Measurements from ENCODE around the gene SPATA17. TPM values are rescaled to one million over a fixed set of nuclear protein-coding genes. Genes with fewer than 3 reads are reported as not detected.
A peak's percentile ranks its signal among the peaks of the same experiment; 100 is the strongest.

The SPATA17 gene
- polyA plus RNA-seq, 4 donors = 0.10 to 2.2 TPM; not detected in 2

DNA sequence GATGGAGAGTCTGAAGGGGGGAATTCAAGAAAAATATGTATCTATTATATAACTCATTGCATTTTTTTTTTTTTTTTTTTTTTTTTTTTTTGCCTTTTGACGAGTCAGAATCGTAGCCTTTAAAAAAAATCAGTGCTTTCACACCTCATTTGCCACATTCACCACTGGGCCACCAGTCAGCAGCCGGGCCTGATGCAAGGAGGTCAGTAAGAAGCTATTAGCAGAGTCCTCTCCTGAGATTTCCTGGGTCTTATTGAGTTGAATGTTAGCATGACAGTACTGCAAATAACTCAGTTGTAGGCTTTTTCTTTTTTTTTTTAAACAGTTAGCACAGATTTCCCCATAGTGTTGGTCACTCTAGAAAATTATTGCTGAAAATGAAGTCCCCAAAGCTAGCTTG lies 139.8 kb downstream of the SPATA17 start:
- Histone ChIP-seq H3K27me3 (ENCODE audit: control insufficient read depth in 3 of 3, insufficient read depth in 3 of 3, low read length in 3 of 3) (no peaks in the 10 kb centered on the region), H3K4me3 (ENCODE audit: low read depth in 1 of 3, low read length in 3 of 3) (no peak overlapping the region), H3K9me3 (ENCODE audit: control insufficient read depth in 2 of 2, insufficient read depth in 1 of 2, low read depth in 1 of 2, low read length in 1 of 2) (no peaks in the 10 kb centered on the region), H3K4me1 (ENCODE audit: control insufficient read depth in 3 of 3, insufficient read depth in 2 of 3, low read depth in 1 of 3, low read length in 2 of 3) (no peaks in the 10 kb centered on the region), H3K36me3 (ENCODE audit: control insufficient read depth in 3 of 3, insufficient read depth in 2 of 3, low read depth in 1 of 3, low read length in 3 of 3) (no peaks in the 10 kb centered on the region), H3K27ac (ENCODE audit: low read depth in 1 of 3, low read length in 2 of 3) (no peak overlapping the region)
- DNase-seq = no peak
- WGBS, 3 donors = 66 to 81% (median 74%) methylated on average over 3 of the region's 3 CpGs
- FAIRE-seq = no peak

DNA sequence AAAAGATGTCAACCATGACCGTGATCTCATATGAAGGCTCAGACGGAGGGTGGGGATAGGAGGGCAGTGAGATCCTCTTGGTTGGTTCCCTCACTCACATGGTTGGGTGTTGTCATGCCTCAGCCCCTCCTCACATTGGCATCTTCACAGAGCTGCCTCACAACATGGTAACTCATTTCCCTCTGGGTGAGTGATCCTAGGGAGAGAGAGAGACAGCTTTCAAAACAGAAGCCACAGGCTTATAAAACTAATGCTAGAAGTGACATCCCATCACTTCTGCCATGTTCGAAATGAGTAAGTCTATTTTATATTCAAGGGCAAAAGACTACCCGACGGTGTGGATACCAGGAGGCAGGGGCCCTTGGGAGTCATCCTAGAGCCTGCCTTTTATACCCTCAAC lies 145.5 kb downstream of the SPATA17 start:
- no peak overlapping the region for H3K27ac ChIP-seq (ENCODE audit: low read depth in 1 of 3, low read length in 2 of 3)
- no peaks in the 10 kb centered on the region for H3K27me3 ChIP-seq (ENCODE audit: control insufficient read depth in 3 of 3, insufficient read depth in 3 of 3, low read length in 3 of 3)
- DNase-seq (no peak), FAIRE-seq (no peak)
- H3K36me3 ChIP-seq (ENCODE audit: control insufficient read depth in 3 of 3, insufficient read depth in 2 of 3, low read depth in 1 of 3, low read length in 3 of 3) = no peaks in the 10 kb centered on the region
- H3K4me1 ChIP-seq (ENCODE audit: control insufficient read depth in 3 of 3, insufficient read depth in 2 of 3, low read depth in 1 of 3, low read length in 2 of 3) = no peaks in the 10 kb centered on the region
- H3K9me3 ChIP-seq (ENCODE audit: control insufficient read depth in 2 of 2, insufficient read depth in 1 of 2, low read depth in 1 of 2, low read length in 1 of 2) = no peaks in the 10 kb centered on the region
- WGBS, 3 donors = 90 to 95% (median 94%) methylated on average over 5 of the region's 5 CpGs
- no peak overlapping the region for H3K4me3 ChIP-seq (ENCODE audit: low read depth in 1 of 3, low read length in 3 of 3)

DNA sequence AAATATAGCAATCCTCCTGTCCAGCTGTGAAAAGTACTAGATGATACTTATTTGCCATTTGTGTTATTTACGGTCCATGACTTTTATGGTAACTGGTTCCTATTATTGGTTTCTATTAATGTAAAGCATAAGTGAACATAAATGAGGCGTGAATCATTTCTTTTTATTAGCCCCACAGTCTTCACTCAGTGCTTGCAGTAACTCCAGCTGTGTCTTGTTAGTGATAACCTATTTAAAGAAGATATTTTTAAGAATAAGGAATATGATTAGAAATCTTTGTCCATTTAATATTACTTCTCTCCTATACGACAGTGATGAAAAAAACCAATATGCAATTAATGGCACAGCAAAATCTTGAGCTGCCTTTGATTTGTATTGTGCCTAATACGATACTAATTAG lies 149.9 kb downstream of the SPATA17 start:
- Histone ChIP-seq H3K27ac (ENCODE audit: low read depth in 1 of 3, low read length in 2 of 3) (no peak overlapping the region), H3K9me3 (ENCODE audit: control insufficient read depth in 2 of 2, insufficient read depth in 1 of 2, low read depth in 1 of 2, low read length in 1 of 2) (no peaks in the 10 kb centered on the region), H3K4me3 (ENCODE audit: low read depth in 1 of 3, low read length in 3 of 3) (no peak overlapping the region), H3K36me3 (ENCODE audit: control insufficient read depth in 3 of 3, insufficient read depth in 2 of 3, low read depth in 1 of 3, low read length in 3 of 3) (no peaks in the 10 kb centered on the region), H3K4me1 (ENCODE audit: control insufficient read depth in 3 of 3, insufficient read depth in 2 of 3, low read depth in 1 of 3, low read length in 2 of 3) (no peaks in the 10 kb centered on the region), H3K27me3 (ENCODE audit: control insufficient read depth in 3 of 3, insufficient read depth in 3 of 3, low read length in 3 of 3) (no peaks in the 10 kb centered on the region)
- DNase-seq (no peak), FAIRE-seq (no peak)
- whole genome bisulfite sequencing, 3 donors = 82 to 89% (median 86%) methylated on average over 4 of the region's 4 CpGs

DNA sequence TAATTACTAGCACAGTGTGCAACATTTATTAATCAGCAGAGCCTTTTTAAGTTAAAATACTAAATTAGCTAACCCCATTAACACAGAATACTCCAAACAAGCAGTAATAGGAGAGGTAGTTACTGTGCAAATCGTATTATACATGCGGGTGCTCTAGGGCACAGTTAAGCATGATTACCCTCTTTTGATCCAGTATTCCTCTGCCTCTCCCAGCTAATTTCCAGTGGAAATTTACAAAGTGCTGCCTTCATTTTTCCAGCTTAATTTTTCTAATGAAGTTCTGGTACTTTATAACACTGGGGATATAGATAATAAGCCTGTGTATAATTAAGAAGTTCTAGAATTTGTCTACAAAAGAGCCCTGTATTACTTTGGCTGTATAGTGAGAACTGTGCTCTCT lies 159.9 kb downstream of the SPATA17 start:
- FAIRE-seq (no peak), DNase-seq (no peak)
- no peaks in the 10 kb centered on the region for H3K36me3 ChIP-seq (ENCODE audit: control insufficient read depth in 3 of 3, insufficient read depth in 2 of 3, low read depth in 1 of 3, low read length in 3 of 3)
- H3K27me3 ChIP-seq (ENCODE audit: control insufficient read depth in 3 of 3, insufficient read depth in 3 of 3, low read length in 3 of 3) = no peaks in the 10 kb centered on the region
- H3K27ac ChIP-seq (ENCODE audit: low read depth in 1 of 3, low read length in 2 of 3) = no peak overlapping the region
- no peak overlapping the region for H3K4me3 ChIP-seq (ENCODE audit: low read depth in 1 of 3, low read length in 3 of 3)
- no peaks in the 10 kb centered on the region for H3K4me1 ChIP-seq (ENCODE audit: control insufficient read depth in 3 of 3, insufficient read depth in 2 of 3, low read depth in 1 of 3, low read length in 2 of 3)
- 89 to 93% (median 91%) methylated on average over 2 of the region's 2 CpGs for WGBS, 3 donors
- H3K9me3 ChIP-seq (ENCODE audit: control insufficient read depth in 2 of 2, insufficient read depth in 1 of 2, low read depth in 1 of 2, low read length in 1 of 2) = no peaks in the 10 kb centered on the region

DNA sequence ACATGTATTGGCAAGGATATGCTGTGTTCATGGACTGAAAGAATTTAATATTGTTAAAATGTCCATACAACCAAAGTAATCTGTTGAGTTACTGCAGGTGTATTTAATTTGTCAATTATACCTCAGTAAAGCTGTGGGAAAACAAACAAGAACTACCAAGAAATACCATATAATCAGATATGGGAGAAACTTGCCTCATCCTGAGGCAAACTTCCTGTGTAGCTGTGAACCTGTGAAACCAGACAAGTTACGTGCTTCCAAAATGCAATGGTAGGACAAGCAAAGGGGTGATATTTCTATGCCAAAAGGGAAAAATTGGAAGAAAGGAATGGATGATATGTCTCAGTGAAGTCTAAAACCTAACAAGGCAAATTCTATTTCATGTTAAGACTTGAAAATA lies 174.6 kb downstream of the SPATA17 start:
- WGBS, 3 donors = 87 to 93% (median 88%) methylated on average over 1 of the region's 1 CpG
- FAIRE-seq = no peak
- Histone ChIP-seq H3K27ac (ENCODE audit: low read depth in 1 of 3, low read length in 2 of 3) (no peak overlapping the region), H3K27me3 (ENCODE audit: control insufficient read depth in 3 of 3, insufficient read depth in 3 of 3, low read length in 3 of 3) (no peaks in the 10 kb centered on the region), H3K4me3 (ENCODE audit: low read depth in 1 of 3, low read length in 3 of 3) (no peak overlapping the region), H3K4me1 (ENCODE audit: control insufficient read depth in 3 of 3, insufficient read depth in 2 of 3, low read depth in 1 of 3, low read length in 2 of 3) (no peaks in the 10 kb centered on the region), H3K36me3 (ENCODE audit: control insufficient read depth in 3 of 3, insufficient read depth in 2 of 3, low read depth in 1 of 3, low read length in 3 of 3) (no peaks in the 10 kb centered on the region), H3K9me3 (ENCODE audit: control insufficient read depth in 2 of 2, insufficient read depth in 1 of 2, low read depth in 1 of 2, low read length in 1 of 2) (no peaks in the 10 kb centered on the region)
- no peak for DNase-seq

DNA sequence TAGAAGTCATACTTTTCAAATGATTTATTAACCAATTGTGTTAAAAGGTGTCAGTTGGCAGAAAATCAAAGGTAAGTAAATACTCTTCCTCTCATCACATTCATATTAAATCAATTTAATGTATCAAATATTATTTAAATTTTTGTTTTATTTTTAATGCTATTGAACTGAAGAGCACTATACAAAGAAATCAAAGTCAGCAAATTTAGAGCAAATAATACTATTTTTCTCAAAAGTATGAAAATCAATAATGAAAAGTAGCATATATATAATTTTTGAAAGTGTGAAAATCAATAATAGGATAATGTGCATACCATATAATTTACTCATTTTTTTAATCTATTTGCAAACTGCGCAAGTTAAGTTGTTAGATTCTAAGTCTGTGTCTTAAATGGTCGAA lies 181.0 kb downstream of the SPATA17 start:
- no peak overlapping the region for H3K27ac ChIP-seq (ENCODE audit: low read depth in 1 of 3, low read length in 2 of 3)
- no peaks in the 10 kb centered on the region for H3K36me3 ChIP-seq (ENCODE audit: control insufficient read depth in 3 of 3, insufficient read depth in 2 of 3, low read depth in 1 of 3, low read length in 3 of 3)
- no peak overlapping the region for H3K4me3 ChIP-seq (ENCODE audit: low read depth in 1 of 3, low read length in 3 of 3)
- FAIRE-seq = peak; percentile 62
- no peaks in the 10 kb centered on the region for H3K4me1 ChIP-seq (ENCODE audit: control insufficient read depth in 3 of 3, insufficient read depth in 2 of 3, low read depth in 1 of 3, low read length in 2 of 3)
- WGBS, 3 donors = 90 to 95% (median 91%) methylated on average over 2 of the region's 2 CpGs
- peaks cover 0 to 2% of the 10 kb centered on the region in 2 donors for H3K9me3 ChIP-seq (ENCODE audit: control insufficient read depth in 2 of 2, insufficient read depth in 1 of 2, low read depth in 1 of 2, low read length in 1 of 2)
- DNase-seq = no peak
- H3K27me3 ChIP-seq (ENCODE audit: control insufficient read depth in 3 of 3, insufficient read depth in 3 of 3, low read length in 3 of 3) = no peaks in the 10 kb centered on the region

DNA sequence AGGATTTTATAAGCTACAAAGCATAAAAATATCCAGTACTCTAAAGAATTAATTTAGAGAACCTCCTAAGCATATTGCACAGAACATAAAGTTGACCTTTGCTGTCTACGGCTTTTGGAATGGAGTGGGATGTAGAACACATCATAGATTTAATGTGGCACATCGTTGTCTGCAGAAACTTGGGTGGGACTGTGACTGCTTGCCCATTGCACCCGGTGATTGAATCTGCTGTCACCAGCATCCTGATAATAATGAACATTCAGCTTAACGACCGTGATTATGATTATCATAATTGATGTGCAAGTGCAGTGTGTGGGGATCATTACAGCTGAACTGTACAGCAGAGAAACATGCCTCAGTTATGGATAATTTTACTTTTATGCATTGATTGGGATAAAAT lies 181.9 kb downstream of the SPATA17 start:
- no peaks in the 10 kb centered on the region for H3K4me1 ChIP-seq (ENCODE audit: control insufficient read depth in 3 of 3, insufficient read depth in 2 of 3, low read depth in 1 of 3, low read length in 2 of 3)
- peaks cover 0 to 7% of the 10 kb centered on the region in 2 donors for H3K9me3 ChIP-seq (ENCODE audit: control insufficient read depth in 2 of 2, insufficient read depth in 1 of 2, low read depth in 1 of 2, low read length in 1 of 2)
- FAIRE-seq (no peak), DNase-seq (no peak)
- 78 to 86% (median 80%) methylated on average over 5 of the region's 5 CpGs for WGBS, 3 donors
- no peaks in the 10 kb centered on the region for H3K36me3 ChIP-seq (ENCODE audit: control insufficient read depth in 3 of 3, insufficient read depth in 2 of 3, low read depth in 1 of 3, low read length in 3 of 3)
- no peak overlapping the region for H3K4me3 ChIP-seq (ENCODE audit: low read depth in 1 of 3, low read length in 3 of 3)
- H3K27me3 ChIP-seq (ENCODE audit: control insufficient read depth in 3 of 3, insufficient read depth in 3 of 3, low read length in 3 of 3) = no peaks in the 10 kb centered on the region
- no peak overlapping the region for H3K27ac ChIP-seq (ENCODE audit: low read depth in 1 of 3, low read length in 2 of 3)

DNA sequence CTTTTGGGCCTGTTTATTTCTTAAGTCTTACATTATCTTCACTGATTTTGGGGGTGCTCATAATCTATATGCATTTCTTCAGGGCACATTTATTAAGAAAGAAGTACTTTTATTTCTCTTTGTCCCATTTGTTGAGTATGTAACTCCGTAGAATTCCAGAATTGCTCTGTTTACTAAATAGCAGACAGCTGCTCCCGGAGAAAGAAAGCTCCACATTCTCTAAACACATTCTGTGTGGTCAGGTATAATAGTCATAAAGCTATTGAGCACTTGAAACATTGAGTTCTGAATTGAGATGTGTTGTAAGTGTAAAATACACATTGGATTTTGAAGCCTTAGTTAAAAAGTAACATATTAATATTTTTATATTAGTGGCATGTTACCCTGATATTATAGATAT lies 206.5 kb downstream of the SPATA17 start:
- H3K27me3 ChIP-seq (ENCODE audit: control insufficient read depth in 3 of 3, insufficient read depth in 3 of 3, low read length in 3 of 3) = no peaks in the 10 kb centered on the region
- H3K4me1 ChIP-seq (ENCODE audit: control insufficient read depth in 3 of 3, insufficient read depth in 2 of 3, low read depth in 1 of 3, low read length in 2 of 3) = no peaks in the 10 kb centered on the region
- H3K36me3 ChIP-seq (ENCODE audit: control insufficient read depth in 3 of 3, insufficient read depth in 2 of 3, low read depth in 1 of 3, low read length in 3 of 3) = no peaks in the 10 kb centered on the region
- no peak for DNase-seq
- no peaks in the 10 kb centered on the region for H3K9me3 ChIP-seq (ENCODE audit: control insufficient read depth in 2 of 2, insufficient read depth in 1 of 2, low read depth in 1 of 2, low read length in 1 of 2)
- H3K27ac ChIP-seq (ENCODE audit: low read depth in 1 of 3, low read length in 2 of 3) = no peak overlapping the region
- H3K4me3 ChIP-seq (ENCODE audit: low read depth in 1 of 3, low read length in 3 of 3) = no peak overlapping the region
- 67 to 81% (median 76%) methylated on average over 2 of the region's 2 CpGs for WGBS, 3 donors
- no peak for FAIRE-seq

DNA sequence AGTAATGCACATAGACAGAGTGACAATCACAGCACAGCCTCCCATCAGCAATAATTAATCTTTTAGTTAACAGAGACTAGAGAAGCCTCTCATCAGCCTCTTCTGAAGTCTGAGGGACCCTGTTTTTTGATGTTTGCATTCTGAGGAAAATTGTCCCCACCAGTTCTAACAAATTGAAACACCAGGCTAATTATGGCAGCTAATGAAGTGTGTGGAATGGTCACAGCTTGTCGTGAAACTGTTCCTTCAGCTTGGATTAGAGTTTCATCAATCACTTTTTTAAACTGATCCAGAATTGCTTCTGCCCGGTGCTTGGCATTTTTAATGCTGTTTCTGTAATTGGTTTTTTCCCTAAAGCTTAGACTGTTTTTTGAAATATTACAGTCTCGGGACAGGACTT lies 208.0 kb downstream of the SPATA17 start:
- no peaks in the 10 kb centered on the region for H3K9me3 ChIP-seq (ENCODE audit: control insufficient read depth in 2 of 2, insufficient read depth in 1 of 2, low read depth in 1 of 2, low read length in 1 of 2)
- no peaks in the 10 kb centered on the region for H3K27me3 ChIP-seq (ENCODE audit: control insufficient read depth in 3 of 3, insufficient read depth in 3 of 3, low read length in 3 of 3)
- H3K4me3 ChIP-seq (ENCODE audit: low read depth in 1 of 3, low read length in 3 of 3) = no peak overlapping the region
- FAIRE-seq (no peak), DNase-seq (no peak)
- no peaks in the 10 kb centered on the region for H3K4me1 ChIP-seq (ENCODE audit: control insufficient read depth in 3 of 3, insufficient read depth in 2 of 3, low read depth in 1 of 3, low read length in 2 of 3)
- no peak overlapping the region for H3K27ac ChIP-seq (ENCODE audit: low read depth in 1 of 3, low read length in 2 of 3)
- WGBS, 3 donors = 77 to 82% (median 80%) methylated on average over 3 of the region's 3 CpGs
- H3K36me3 ChIP-seq (ENCODE audit: control insufficient read depth in 3 of 3, insufficient read depth in 2 of 3, low read depth in 1 of 3, low read length in 3 of 3) = no peaks in the 10 kb centered on the region

Measured in small intestine (tissue), 7 donors.